HG02885 (cell line): ENCODE measurements around the gene FAM98A.

Source experiments
- ATAC-seq: cut with Tn5 transposase; IDR thresholded peaks from one replicate; pipeline ENCODE4 v1.9.1; 2021; ENCODE audit warnings: mild to moderate bottlenecking; ENCODE audit not compliant: unreplicated experiment, poor library complexity

The FAM98A gene

DNA sequence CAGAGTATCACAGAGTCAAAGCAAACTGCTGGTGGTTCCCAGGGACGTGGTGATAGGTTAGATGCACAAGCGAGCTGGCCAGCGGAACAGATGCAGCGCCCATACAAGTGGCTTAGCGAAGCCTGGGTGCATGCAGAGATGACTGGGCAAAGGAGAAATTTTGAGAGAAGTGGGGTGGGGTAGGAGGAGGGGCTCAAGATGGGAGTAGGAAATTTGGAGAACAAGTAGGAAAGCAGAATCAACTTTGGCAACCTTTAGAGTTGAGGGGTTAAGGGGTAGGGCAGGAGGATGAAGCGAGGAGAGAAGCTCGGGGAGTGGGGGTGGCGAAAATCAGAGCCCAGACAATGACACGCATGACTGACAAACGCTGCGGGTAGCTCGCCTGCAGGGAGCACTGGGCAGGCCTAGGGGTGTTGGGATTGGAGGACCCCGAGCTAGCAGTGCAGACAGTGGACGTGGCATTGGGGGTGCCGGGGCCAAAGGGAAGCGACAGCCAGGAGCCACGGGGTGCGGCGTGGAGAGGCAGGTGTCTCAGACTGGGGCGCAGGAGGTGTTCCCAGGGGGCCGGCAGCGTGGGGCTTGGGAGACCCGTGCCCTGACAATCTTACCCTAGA is 431 bp downstream of the FAM98A start:
- ATAC-seq = peak; percentile 56

DNA sequence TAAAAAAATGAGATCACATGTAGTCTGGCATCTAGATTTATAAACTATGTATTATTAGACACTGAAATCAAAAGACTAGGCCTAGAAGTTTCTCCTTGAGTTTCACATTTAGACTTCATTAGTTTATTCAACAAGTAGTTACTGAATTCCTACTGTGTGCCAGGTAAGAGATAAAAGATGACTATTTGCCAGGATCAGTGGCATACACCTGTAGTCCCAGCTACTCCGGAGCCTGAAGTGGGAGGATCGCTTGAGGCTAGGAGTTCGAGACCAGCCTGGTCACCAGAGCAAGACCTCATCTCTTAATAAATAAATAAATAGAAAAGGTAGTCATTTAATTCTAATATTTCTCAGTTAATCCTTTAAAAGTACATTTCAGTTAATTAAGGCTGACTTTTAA is 2.1 kb downstream of the FAM98A start:
- ATAC-seq = no peak

DNA sequence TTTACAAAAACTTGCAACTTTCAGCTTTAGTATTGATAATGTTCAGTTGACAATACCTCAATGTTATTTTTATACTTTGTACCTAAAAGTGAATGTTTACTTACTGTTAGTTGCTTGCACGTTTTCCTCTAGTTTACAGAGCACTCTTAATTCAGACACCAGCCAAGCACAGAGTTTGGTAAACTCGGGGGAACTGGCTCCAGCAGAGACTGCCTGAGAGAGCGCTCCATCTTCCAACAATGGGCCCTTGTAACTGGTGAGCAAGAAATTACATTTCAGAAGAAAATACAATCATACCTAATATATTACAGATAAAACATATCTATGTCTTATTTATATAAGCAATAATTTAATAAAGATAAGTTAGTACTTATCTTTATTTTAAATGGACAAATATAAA is 3.7 kb downstream of the FAM98A start:
- no peak for ATAC-seq

DNA sequence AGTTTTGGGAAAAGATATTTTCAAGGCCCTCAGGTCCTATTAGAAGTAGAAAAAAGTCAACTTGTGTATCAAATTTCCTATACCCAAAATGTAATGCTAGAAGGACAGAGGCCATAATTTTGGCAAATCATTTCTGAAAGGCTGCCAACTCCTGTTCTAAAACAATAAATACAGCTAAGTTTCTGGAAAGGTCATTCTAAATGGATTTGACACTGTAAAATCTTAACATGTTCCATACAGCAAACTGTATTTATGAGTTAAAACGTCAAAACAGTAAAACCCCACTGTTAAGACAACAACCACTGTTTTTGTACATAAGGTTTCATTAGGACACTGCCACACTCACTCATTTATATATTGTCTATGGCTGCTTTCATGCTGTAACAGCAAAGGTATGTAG is 9.7 kb downstream of the FAM98A start:
- ATAC-seq = no peak

DNA sequence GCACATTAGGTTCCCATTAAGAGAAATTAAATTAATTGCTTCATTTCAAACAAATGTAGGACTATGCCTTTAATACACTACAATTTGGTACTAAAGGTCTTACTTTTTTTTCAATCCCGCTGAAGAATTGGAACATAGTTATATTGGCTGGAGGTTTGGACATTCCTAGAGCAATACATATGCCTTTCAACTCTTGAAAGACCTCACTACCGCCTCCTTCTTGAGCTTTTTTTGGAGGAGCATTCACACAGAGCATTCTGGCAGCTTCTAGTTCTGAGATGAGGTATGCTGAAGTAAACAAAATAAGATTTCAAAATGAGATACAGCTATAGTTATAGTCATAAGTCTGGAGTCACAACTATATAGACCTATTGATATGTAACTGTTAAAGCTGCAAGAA is 10.9 kb downstream of the FAM98A start:
- ATAC-seq = no peak

DNA sequence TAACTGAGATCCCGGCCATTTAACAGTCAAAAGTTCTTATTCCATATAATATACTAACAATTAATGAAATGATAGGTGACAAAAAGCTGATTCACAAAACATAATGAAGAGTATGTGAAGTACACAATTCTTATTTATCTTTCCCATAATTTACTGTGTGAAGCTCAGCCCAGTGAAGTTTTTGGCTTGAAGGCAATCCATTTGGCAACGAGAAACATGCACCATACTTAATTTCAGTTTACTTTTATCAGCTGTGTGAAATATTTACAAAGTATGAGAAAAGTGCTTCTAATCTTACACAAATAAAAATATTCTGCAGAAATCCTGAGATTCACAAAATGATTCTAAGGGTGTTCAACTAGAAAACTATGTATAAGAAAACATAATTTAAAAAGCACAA is 12.3 kb downstream of the FAM98A start:
- ATAC-seq = no peak

DNA sequence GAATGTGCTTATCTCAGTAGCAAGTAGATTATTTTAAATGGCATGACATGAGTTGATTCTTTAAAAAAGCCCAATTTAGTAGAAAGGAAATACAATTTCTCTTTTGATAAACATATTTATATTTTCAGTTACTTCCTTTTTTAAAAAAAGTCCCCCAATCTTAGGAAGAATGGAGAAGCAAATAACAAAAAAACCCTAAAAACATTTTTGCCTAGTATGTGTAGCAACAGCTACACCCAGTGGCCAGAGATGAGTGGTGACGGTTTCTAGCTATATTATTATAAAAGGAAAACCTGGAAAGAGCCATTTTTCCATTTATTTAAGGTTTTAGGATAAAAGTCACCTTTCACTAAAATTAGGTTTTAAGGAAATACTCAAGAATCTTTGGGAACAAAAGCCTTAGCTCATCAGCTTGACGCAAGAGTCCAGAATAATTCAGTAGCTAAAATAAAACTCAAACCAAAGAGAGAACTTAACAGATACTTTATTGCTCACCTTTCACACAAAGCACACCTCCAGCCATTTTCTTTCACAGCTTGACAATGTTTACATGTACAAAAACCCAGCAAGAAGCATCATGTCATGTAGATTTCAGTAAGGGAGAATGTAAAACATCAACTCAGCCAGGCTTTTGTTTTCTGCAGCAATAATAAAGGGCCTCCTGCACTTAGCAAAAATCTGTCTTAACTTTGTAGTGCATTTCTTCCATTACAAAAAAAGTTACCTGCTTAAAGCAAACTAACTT is 15.7 kb downstream of the FAM98A start:
- peak; percentile 78 for ATAC-seq

DNA sequence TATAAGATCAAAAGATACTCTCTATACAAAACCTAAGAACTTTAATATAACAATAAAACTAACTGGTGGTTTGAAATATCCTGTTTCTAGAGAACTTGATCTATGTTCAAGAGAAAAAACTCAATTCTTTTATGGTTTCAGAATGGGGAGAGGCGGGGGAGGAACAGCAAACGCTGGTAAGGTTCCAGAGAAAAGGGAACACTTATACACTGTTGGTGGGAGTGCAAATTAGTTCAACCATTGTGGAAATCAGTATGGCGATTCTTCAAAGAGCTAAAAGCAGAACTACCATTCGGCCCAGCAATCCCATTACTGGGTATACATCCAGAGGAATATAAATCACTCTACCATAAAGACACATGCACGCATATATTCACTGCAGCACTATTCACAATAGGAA is 17.2 kb downstream of the FAM98A start:
- ATAC-seq = no peak

DNA sequence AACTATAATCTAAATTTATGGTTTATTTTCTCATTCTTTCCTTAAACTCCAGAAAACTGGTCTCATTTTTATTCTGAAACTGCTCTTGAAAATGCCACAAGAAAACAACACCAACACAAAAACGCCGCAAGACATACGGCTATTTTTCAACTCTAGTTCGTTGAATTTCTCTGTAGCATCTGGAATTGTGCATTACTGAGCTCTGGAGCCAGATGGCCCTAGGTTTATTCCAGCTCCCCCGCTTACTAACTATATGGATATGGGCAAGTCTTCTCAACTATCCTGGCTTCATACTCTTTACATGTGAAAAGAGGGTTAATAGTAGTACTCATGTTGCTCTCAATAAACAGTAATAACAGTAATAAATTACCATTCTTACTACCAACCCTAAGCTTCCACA is 19.9 kb downstream of the FAM98A start:
- ATAC-seq = no peak

DNA sequence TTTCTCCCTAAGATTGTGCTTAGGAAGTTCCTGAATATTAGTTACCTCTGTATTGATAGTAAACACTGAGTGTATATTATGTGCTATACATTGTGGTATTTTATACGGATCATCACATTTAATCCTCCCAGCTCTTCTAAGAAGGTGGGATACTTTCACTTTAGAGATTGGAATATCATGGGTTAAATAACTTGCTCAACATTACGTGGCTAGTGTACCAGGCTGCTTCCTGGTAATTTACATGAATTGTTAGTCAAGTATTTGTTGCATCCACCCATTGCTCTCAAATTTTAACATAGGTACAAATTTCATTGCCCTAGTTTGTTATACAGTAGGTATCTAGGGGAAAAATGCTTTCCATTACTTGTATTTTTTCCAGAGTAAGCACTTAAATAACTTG is 21.4 kb downstream of the FAM98A start:
- ATAC-seq = no peak

DNA sequence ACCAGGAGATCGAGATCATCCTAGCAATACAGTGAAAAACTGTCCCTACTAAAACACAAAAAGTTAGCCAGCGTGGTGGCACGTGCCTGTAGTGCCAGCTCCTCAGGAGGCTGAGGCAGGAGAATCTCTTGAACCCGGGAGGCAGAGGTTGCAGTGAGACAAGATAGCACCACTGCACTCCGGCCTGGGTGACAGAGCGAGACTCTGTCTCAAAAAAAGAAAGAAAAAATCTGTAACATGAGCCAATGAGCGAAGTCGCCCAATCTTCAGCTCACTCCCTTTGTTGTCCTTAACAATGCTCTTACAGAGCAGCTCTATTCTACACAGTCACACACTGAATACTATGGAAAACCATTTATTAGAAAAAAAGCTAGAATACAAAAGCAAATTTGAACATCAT is 22.0 kb downstream of the FAM98A start:
- no peak for ATAC-seq

DNA sequence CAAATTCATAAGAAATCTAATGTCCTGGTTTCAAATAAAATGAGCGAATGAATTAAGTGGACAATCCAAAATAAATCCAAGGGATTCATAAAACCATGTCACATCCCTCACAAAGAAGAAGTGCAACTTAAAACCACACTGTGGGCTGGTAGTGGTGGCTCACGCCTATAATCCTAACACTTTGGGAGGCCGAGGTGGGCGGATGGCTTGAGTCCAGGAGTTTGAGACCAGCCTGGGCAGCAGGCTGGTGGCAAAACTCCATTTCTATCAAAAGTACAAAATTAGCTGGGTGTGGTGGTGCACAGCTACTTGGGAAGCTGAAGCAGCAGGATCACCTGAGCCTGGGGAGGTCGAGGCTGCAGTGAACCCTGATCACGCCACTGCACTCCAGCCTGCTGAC is 25.4 kb downstream of the FAM98A start:
- no peak for ATAC-seq

DNA sequence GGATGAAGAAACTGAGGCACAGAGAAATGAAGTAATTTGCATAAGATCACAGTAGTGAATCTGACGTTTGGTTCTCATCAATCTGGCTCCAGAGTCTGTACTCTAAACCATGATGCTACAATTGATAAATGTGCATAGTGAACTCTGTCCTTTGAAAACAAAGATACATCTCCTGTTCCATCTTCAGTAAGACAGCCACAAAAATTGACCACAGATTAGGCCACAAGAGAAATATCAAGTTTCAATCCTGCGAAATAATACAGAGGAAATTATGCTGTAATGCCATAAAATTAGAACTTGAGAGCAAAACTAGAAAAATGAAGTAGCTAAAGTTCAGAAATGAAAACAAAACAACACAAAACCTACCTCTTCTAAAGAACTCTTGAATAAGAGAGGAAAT is 28.4 kb downstream of the FAM98A start:
- ATAC-seq = peak; percentile 47

DNA sequence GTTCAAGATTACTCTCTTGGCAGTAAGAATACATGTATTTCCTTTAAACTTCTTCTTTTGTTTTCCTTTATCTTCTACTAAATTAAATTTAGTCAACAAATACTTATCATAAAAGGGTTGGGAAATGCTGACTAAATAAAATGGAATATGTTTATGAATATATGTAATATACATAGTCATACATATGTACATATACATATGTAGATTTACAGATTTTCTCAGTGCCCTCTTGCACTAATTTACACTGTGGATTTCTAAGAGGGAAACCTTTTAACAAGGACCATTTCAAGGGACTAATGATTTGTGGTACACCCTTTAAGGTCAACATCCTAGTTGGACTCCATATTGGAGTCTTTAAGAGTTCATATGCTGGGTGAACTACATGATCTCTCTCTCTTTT is 37.2 kb downstream of the FAM98A start:
- no peak for ATAC-seq

DNA sequence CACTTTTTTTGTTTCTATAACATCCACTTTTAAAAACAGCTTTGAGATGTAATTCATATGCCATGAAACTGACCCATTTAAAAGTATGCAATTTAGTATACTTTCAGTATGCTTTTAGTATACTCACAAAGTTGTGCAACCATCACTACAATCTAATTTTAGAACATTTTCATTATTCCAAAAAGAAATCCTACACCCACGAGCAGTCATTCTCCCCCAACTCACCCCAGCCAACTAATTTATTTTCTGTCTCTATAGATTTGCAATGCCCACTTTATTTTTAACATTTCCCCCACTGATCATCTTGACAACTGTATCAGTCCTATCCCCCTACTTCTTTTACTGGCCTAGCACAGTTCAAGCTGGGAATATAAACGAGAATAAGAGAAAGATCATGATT is 39.1 kb downstream of the FAM98A start:
- no peak for ATAC-seq

DNA sequence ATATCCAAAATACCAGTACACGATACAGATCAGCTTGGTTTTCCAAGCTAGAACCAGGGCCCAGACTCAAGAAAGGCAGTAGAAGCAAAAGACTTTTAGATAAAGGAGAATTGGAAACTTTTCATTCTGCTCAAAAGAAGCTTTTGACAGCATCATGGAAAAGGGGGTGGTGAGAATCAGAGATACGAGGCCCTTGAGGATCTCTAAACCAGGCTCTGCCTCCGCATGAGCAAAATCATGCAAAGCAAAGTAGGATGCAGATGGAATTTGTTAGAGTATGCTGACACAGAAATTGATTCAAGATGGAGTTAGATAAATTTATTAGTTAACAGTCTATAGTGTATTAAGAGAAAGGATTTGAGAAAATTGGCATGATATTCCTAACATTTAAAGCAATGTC is 39.8 kb downstream of the FAM98A start:
- ATAC-seq = no peak

DNA sequence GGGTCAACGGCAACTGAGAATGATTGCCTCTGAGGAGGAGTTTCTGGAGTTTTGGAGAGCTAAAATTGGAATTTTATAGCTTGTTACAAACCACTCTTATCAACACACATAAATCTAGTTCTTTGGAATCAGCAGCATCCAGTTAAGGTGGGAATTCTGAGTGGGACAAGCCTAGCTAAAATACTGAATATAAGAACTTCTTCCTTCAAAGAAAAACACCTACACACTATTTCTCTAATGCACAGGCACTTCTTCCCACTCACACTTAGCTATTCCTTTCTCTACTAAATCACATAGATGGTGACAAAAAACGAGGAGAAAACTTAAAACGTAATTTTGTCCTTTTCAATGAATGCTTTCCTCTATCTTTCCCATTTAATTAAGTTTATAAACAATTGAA is 43.4 kb downstream of the FAM98A start:
- no peak for ATAC-seq

DNA sequence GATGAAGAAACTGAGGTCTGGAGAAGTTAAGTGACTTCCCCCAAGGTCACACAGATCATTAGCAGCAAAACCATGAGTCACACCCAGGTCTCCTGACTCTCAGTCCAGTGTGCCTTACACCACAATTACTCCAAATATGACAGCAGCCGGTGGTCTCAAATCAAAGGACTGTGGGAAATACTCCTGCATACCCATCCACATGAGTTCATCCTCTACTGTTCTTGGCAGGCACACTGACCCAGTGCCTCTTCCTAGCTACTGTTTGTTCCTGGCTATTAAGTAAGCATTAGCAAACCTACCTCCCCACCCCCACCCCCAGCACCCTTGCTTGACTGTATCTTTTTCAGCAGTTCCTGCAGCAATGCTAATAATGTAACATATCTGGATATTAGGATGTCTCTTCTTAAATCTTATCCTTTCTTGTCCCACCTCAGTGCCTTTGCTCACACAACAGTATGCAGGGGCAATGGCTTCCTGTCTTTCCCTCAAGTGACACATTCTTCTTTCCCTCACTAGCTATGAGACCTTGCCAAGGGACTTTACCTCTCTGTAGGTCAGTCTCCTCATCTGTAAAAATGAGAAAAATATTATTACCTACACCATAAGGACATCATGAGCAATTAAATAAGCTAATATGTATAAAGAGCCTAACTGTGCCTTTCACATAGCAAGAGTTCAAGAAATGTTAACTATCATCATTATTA is 46.2 kb downstream of the FAM98A start:
- no peak for ATAC-seq

DNA sequence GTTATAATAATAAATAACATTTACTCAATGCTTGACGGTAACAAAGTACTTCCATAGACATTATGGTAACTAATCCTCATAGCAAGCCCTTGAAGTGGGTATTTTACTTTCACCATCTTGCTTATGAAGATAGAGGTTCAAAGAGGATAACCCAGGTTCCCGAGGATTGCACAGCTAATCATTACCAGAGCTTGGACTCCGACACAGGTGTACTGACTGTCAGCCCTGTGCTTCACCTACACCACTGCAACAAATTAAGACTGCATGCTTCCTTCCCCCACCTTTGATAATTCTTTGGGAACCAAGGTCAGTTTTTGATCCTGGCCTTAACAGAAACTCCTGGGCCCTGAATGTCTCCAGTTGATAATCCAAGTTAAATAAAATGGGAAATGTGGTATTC is 48.9 kb downstream of the FAM98A start:
- no peak for ATAC-seq

DNA sequence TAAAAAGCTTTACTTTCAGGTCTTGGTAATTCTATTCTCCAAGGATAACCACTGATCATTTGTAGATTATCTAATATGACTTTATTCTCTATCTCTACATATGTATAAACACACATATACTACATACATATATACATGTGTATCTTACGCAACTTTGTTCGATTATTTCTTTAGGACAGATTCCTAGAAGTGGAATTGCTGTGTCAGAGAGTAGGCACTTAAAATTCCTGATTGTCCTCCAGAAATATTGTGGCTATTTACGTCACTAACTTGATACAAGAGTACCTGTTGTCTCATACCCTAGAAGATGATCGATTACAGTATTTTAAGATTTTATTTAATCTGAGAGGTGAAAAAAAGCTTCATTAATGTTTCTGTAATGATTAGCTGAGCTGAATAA is 57.9 kb downstream of the FAM98A start:
- no peak for ATAC-seq

DNA sequence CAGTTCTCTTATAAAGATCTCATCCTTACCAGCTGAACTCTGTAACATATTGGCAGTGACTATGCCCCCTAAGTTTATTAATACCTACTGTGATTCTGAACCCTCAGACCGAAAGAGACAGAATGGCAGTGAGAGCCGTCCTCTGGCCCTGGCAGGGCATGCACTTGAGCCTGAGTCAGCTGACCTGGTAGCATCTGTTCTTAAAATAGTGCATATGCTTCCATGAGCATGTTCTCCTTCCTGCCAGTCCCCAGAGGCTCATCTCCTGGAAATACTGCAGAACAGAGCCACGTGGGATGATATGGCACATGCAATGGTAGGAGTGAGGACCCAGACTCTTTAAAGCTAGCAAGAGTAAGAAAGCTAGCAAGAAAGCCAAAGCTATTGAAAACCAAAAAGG is 63.7 kb downstream of the FAM98A start:
- no peak for ATAC-seq
